NCI-H524 (cell line): ENCODE results near the gene KCNQ1.
"Not testable (repeated sequence)": the region's sequence is repeated elsewhere in the genome, so short reads cannot be mapped to it uniquely, and the experiment has no call there.

Experiments
- DNase-seq, 2 experiments: peaks; one replicate each; lab custom pipeline; 2025; lab: John Stamatoyannopoulos, UW

The KCNQ1 gene

GRCh38 chr11:2472428-2473186 is 27.8 kb downstream of the KCNQ1 start:
- DNase-seq = no peak

GRCh38 chr11:2473361-2474058 is 28.7 kb downstream of the KCNQ1 start:
- peak; percentile 93 to 94 for DNase-seq

GRCh38 chr11:2474059-2474901 is 29.5 kb downstream of the KCNQ1 start:
- peak; percentile 71 to 86 for DNase-seq

- no peak for DNase-seq
These were observed 30.5 kb downstream of the KCNQ1 start for GRCh38 chr11:2475136-2475918.

- no peak for DNase-seq
These were observed 32.4 kb downstream of the KCNQ1 start for GRCh38 chr11:2477254-2477653.

- DNase-seq = no peak
These were observed 33.1 kb downstream of the KCNQ1 start for GRCh38 chr11:2477936-2478335.

- DNase-seq = not testable (repeated sequence)
These were observed 35.5 kb downstream of the KCNQ1 start for GRCh38 chr11:2480067-2480873.

GRCh38 chr11:2480874-2481220 is 36.0 kb downstream of the KCNQ1 start:
- DNase-seq = no peak

- no peak for DNase-seq
These were observed 36.4 kb downstream of the KCNQ1 start for GRCh38 chr11:2481253-2481652.

- no peak for DNase-seq
These were observed 37.4 kb downstream of the KCNQ1 start for GRCh38 chr11:2482204-2482603.

GRCh38 chr11:2482745-2483144 is 37.9 kb downstream of the KCNQ1 start:
- DNase-seq = no peak

- no peak for DNase-seq
These were observed 38.6 kb downstream of the KCNQ1 start for GRCh38 chr11:2483426-2483825.

- DNase-seq = no peak
These were observed 39.8 kb downstream of the KCNQ1 start for GRCh38 chr11:2484576-2485125.

- DNase-seq = no peak
These were observed 43.2 kb downstream of the KCNQ1 start for GRCh38 chr11:2488004-2488403.

- no peak for DNase-seq
These were observed 44.3 kb downstream of the KCNQ1 start for GRCh38 chr11:2489083-2489482.

- not testable (repeated sequence) for DNase-seq
These were observed 53.1 kb downstream of the KCNQ1 start for GRCh38 chr11:2497951-2498350.

GRCh38 chr11:2498750-2499149 is 53.9 kb downstream of the KCNQ1 start:
- DNase-seq = no peak

GRCh38 chr11:2507212-2507901 is 62.5 kb downstream of the KCNQ1 start:
- DNase-seq = no peak

- no peak for DNase-seq
These were observed 63.3 kb downstream of the KCNQ1 start for GRCh38 chr11:2507945-2508749.
